ENCODE data around the gene TMEM30B. TPM values are rescaled to one million over a fixed set of nuclear protein-coding genes. Genes with fewer than 3 reads are reported as not detected.

Gene TMEM30B
- total RNA-seq, 6 experiments from 2014 or later, result not detected

- DNase-seq, result no peak
- Mint-ChIP-seq H3K27ac (peak overlapping the region; percentile 16; the same call in 1 of the 2 replicates), H3K4me1 (ENCODE audit: low read depth) (peaks cover 33% of the 10 kb centered on the region), H3K4me3 (peak overlapping the region; percentile 52; the same call in 1 of the 2 replicates), H3K36me3 (ENCODE audit: low read depth) (no peaks in the 10 kb centered on the region), H3K27me3 (ENCODE audit: insufficient read depth) (peaks cover 9% of the 10 kb centered on the region), H3K9me3 (no peaks in the 10 kb centered on the region)
- TF ChIP-seq CTCF (IDR thresholded peaks at IDR 0.05), result no peak
Observed at GRCh38 chr14:61266436-61266835, 14.7 kb downstream of the TMEM30B start.

- Mint-ChIP-seq H3K27ac (no peak overlapping the region), H3K9me3 (no peaks in the 10 kb centered on the region), H3K4me3 (no peak overlapping the region), H3K27me3 (ENCODE audit: insufficient read depth) (peaks cover 3% of the 10 kb centered on the region), H3K4me1 (ENCODE audit: low read depth) (peaks cover 49% of the 10 kb centered on the region), H3K36me3 (ENCODE audit: low read depth) (no peaks in the 10 kb centered on the region)
- DNase-seq, result no peak
- no peak for TF ChIP-seq CTCF (IDR thresholded peaks at IDR 0.05)
Observed at GRCh38 chr14:61264651-61265050, 16.5 kb downstream of the TMEM30B start.

- TF ChIP-seq CTCF (IDR thresholded peaks at IDR 0.05), result no peak
- Mint-ChIP-seq H3K4me3 (no peak overlapping the region), H3K27me3 (ENCODE audit: insufficient read depth) (peaks cover 3% of the 10 kb centered on the region), H3K36me3 (ENCODE audit: low read depth) (no peaks in the 10 kb centered on the region), H3K27ac (no peak overlapping the region), H3K9me3 (no peaks in the 10 kb centered on the region), H3K4me1 (ENCODE audit: low read depth) (peaks cover 50% of the 10 kb centered on the region)
- no peak for DNase-seq
Observed at GRCh38 chr14:61264010-61264571, 17.0 kb downstream of the TMEM30B start.

GRCh38 chr14:61262082-61262481 lies 19.1 kb downstream of the TMEM30B start:
- DNase-seq, result no peak
- Mint-ChIP-seq H3K36me3 (ENCODE audit: low read depth) (no peaks in the 10 kb centered on the region), H3K9me3 (no peaks in the 10 kb centered on the region), H3K4me3 (no peak overlapping the region), H3K4me1 (ENCODE audit: low read depth) (peaks cover 64% of the 10 kb centered on the region), H3K27me3 (ENCODE audit: insufficient read depth) (peaks cover 3% of the 10 kb centered on the region), H3K27ac (peak overlapping the region; percentile 54)
- no peak for TF ChIP-seq CTCF (IDR thresholded peaks at IDR 0.05)

GRCh38 chr14:61260939-61261776 lies 20.0 kb downstream of the TMEM30B start:
- no peaks in the 10 kb centered on the region for H3K9me3 Mint-ChIP-seq
- peak; percentile 84 for DNase-seq
- peaks cover 65% of the 10 kb centered on the region for H3K4me1 Mint-ChIP-seq (ENCODE audit: low read depth)
- TF ChIP-seq CTCF (IDR thresholded peaks at IDR 0.05), result peak; percentile 62
- H3K27me3 Mint-ChIP-seq (ENCODE audit: insufficient read depth), result peaks cover 3% of the 10 kb centered on the region
- peak overlapping the region; percentile 87 for H3K27ac Mint-ChIP-seq
- no peaks in the 10 kb centered on the region for H3K36me3 Mint-ChIP-seq (ENCODE audit: low read depth)
- peak overlapping the region; percentile 49 for H3K4me3 Mint-ChIP-seq
